ENCODE results near the gene GRID2.

The GRID2 gene

GRCh38 chr4:93732509-93732908, 1428.7 kb downstream of the GRID2 start:
- H2BK120ac ChIP-seq (ENCODE audit: insufficient read depth, low read length, poor library complexity): no peak overlapping the region
- no peaks in the 10 kb centered on the region for H3K9me3 ChIP-seq (ENCODE audit: insufficient read depth, low read depth, low read length)
- no peak overlapping the region for H4K91ac ChIP-seq (ENCODE audit: low read depth, low read length)
- no peak overlapping the region for H2AK5ac ChIP-seq (ENCODE audit: low read length)
- DNase-seq: no peak
- no peak overlapping the region for H3K4me2 ChIP-seq (ENCODE audit: low read length)
- H4K8ac ChIP-seq (ENCODE audit: low read depth, low read length): no peak overlapping the region
- H3K79me2 ChIP-seq (ENCODE audit: control insufficient read depth, insufficient read depth, low read length, poor library complexity): no peaks in the 10 kb centered on the region
- no peak overlapping the region for H3K4me3 ChIP-seq (ENCODE audit: low read depth, low read length)
- H3K14ac ChIP-seq (ENCODE audit: low read length): no peak overlapping the region
- H2BK12ac ChIP-seq (ENCODE audit: low read length): no peak overlapping the region
- no peak overlapping the region for H4K12ac ChIP-seq (ENCODE audit: low read depth, low read length)
- no peak overlapping the region for H3K4ac ChIP-seq (ENCODE audit: low read depth, low read length)
- no peak overlapping the region for H2AFZ ChIP-seq (ENCODE audit: insufficient read depth, low read length, poor library complexity)
- no peaks in the 10 kb centered on the region for H3K4me1 ChIP-seq (ENCODE audit: control insufficient read depth in 1 of 2, insufficient read depth in 2 of 2, low read length in 2 of 2)
- H3K9ac ChIP-seq (ENCODE audit: low read length): no peak overlapping the region
- WGBS (ENCODE audit: extremely low coverage, insufficient coverage, insufficient read length): no CpG with 5 or more reads among the region's 1 CpG
- H3K79me1 ChIP-seq (ENCODE audit: low read length): no peaks in the 10 kb centered on the region
- H2BK5ac ChIP-seq (ENCODE audit: low read depth, low read length, poor library complexity): no peak overlapping the region
- H3K27me3 ChIP-seq (ENCODE audit: insufficient read depth, low read length): no peaks in the 10 kb centered on the region
- H3K23ac ChIP-seq (ENCODE audit: low read length): no peak overlapping the region
- H3K18ac ChIP-seq (ENCODE audit: low read length): no peak overlapping the region
- no peaks in the 10 kb centered on the region for H3K36me3 ChIP-seq (ENCODE audit: control insufficient read depth in 1 of 2, insufficient read depth in 2 of 2, low read length in 2 of 2)
- no peak overlapping the region for H3K27ac ChIP-seq (ENCODE audit: low read depth, low read length)

GRCh38 chr4:93740890-93741289, 1437.1 kb downstream of the GRID2 start:
- Histone ChIP-seq H3K4me2 (ENCODE audit: low read length) (no peak overlapping the region), H3K4ac (ENCODE audit: low read depth, low read length) (no peak overlapping the region), H3K9ac (ENCODE audit: low read length) (no peak overlapping the region), H3K79me2 (ENCODE audit: control insufficient read depth, insufficient read depth, low read length, poor library complexity) (no peaks in the 10 kb centered on the region), H2BK120ac (ENCODE audit: insufficient read depth, low read length, poor library complexity) (no peak overlapping the region), H3K18ac (ENCODE audit: low read length) (no peak overlapping the region), H3K4me1 (ENCODE audit: control insufficient read depth in 1 of 2, insufficient read depth in 2 of 2, low read length in 2 of 2) (no peaks in the 10 kb centered on the region), H4K12ac (ENCODE audit: low read depth, low read length) (no peak overlapping the region), H4K8ac (ENCODE audit: low read depth, low read length) (no peak overlapping the region), H3K14ac (ENCODE audit: low read length) (no peak overlapping the region), H3K79me1 (ENCODE audit: low read length) (no peaks in the 10 kb centered on the region), H3K23ac (ENCODE audit: low read length) (no peak overlapping the region), H4K91ac (ENCODE audit: low read depth, low read length) (no peak overlapping the region), H2AK5ac (ENCODE audit: low read length) (no peak overlapping the region), H2AFZ (ENCODE audit: insufficient read depth, low read length, poor library complexity) (no peak overlapping the region), H3K27ac (ENCODE audit: low read depth, low read length) (no peak overlapping the region), H2BK5ac (ENCODE audit: low read depth, low read length, poor library complexity) (no peak overlapping the region), H2BK12ac (ENCODE audit: low read length) (no peak overlapping the region), H3K4me3 (ENCODE audit: low read depth, low read length) (no peak overlapping the region), H3K9me3 (ENCODE audit: insufficient read depth, low read depth, low read length) (no peaks in the 10 kb centered on the region), H3K27me3 (ENCODE audit: insufficient read depth, low read length) (no peaks in the 10 kb centered on the region), H3K36me3 (ENCODE audit: control insufficient read depth in 1 of 2, insufficient read depth in 2 of 2, low read length in 2 of 2) (no peaks in the 10 kb centered on the region)
- DNase-seq: no peak

GRCh38 chr4:93743022-93743421, 1439.3 kb downstream of the GRID2 start:
- no peak overlapping the region for H3K4me2 ChIP-seq (ENCODE audit: low read length)

GRCh38 chr4:93743635-93744034, 1439.9 kb downstream of the GRID2 start:
- Histone ChIP-seq H2BK12ac (ENCODE audit: low read length) (no peak overlapping the region), H3K9me3 (ENCODE audit: insufficient read depth, low read depth, low read length) (no peaks in the 10 kb centered on the region), H3K18ac (ENCODE audit: low read length) (no peak overlapping the region), H3K4me2 (ENCODE audit: low read length) (no peak overlapping the region), H2AK5ac (ENCODE audit: low read length) (no peak overlapping the region), H3K27me3 (ENCODE audit: insufficient read depth, low read length) (no peaks in the 10 kb centered on the region), H3K23ac (ENCODE audit: low read length) (no peak overlapping the region), H4K12ac (ENCODE audit: low read depth, low read length) (no peak overlapping the region), H2BK120ac (ENCODE audit: insufficient read depth, low read length, poor library complexity) (no peak overlapping the region), H3K9ac (ENCODE audit: low read length) (no peak overlapping the region), H4K8ac (ENCODE audit: low read depth, low read length) (no peak overlapping the region), H3K79me2 (ENCODE audit: control insufficient read depth, insufficient read depth, low read length, poor library complexity) (no peaks in the 10 kb centered on the region), H3K14ac (ENCODE audit: low read length) (no peak overlapping the region), H3K4ac (ENCODE audit: low read depth, low read length) (no peak overlapping the region), H3K79me1 (ENCODE audit: low read length) (no peaks in the 10 kb centered on the region), H3K4me1 (ENCODE audit: control insufficient read depth in 1 of 2, insufficient read depth in 2 of 2, low read length in 2 of 2) (no peaks in the 10 kb centered on the region), H2BK5ac (ENCODE audit: low read depth, low read length, poor library complexity) (no peak overlapping the region), H4K91ac (ENCODE audit: low read depth, low read length) (no peak overlapping the region), H2AFZ (ENCODE audit: insufficient read depth, low read length, poor library complexity) (no peak overlapping the region), H3K4me3 (ENCODE audit: low read depth, low read length) (no peak overlapping the region), H3K27ac (ENCODE audit: low read depth, low read length) (no peak overlapping the region), H3K36me3 (ENCODE audit: control insufficient read depth in 1 of 2, insufficient read depth in 2 of 2, low read length in 2 of 2) (no peaks in the 10 kb centered on the region)
- WGBS (ENCODE audit: extremely low coverage, insufficient coverage, insufficient read length): no CpG with 5 or more reads among the region's 1 CpG
- no peak for DNase-seq

More at GRCh38 chr4:93743022-93743421, 1439.3 kb downstream of the GRID2 start:
- H3K4ac ChIP-seq (ENCODE audit: low read depth, low read length): no peak overlapping the region
- H3K4me1 ChIP-seq (ENCODE audit: control insufficient read depth in 1 of 2, insufficient read depth in 2 of 2, low read length in 2 of 2): no peaks in the 10 kb centered on the region
- H3K18ac ChIP-seq (ENCODE audit: low read length): no peak overlapping the region
- no peak overlapping the region for H2AFZ ChIP-seq (ENCODE audit: insufficient read depth, low read length, poor library complexity)
- no peaks in the 10 kb centered on the region for H3K79me2 ChIP-seq (ENCODE audit: control insufficient read depth, insufficient read depth, low read length, poor library complexity)
- H3K9ac ChIP-seq (ENCODE audit: low read length): no peak overlapping the region
- H3K9me3 ChIP-seq (ENCODE audit: insufficient read depth, low read depth, low read length): no peaks in the 10 kb centered on the region
- WGBS (ENCODE audit: extremely low coverage, insufficient coverage, insufficient read length): no CpG with 5 or more reads among the region's 2 CpGs
- no peaks in the 10 kb centered on the region for H3K27me3 ChIP-seq (ENCODE audit: insufficient read depth, low read length)
- H2BK120ac ChIP-seq (ENCODE audit: insufficient read depth, low read length, poor library complexity): no peak overlapping the region
- DNase-seq: no peak
- no peak overlapping the region for H3K4me3 ChIP-seq (ENCODE audit: low read depth, low read length)
- no peak overlapping the region for H3K14ac ChIP-seq (ENCODE audit: low read length)
- H3K79me1 ChIP-seq (ENCODE audit: low read length): no peaks in the 10 kb centered on the region
- no peak overlapping the region for H2BK12ac ChIP-seq (ENCODE audit: low read length)
- no peak overlapping the region for H3K27ac ChIP-seq (ENCODE audit: low read depth, low read length)
- no peak overlapping the region for H2AK5ac ChIP-seq (ENCODE audit: low read length)
- no peaks in the 10 kb centered on the region for H3K36me3 ChIP-seq (ENCODE audit: control insufficient read depth in 1 of 2, insufficient read depth in 2 of 2, low read length in 2 of 2)
- no peak overlapping the region for H4K12ac ChIP-seq (ENCODE audit: low read depth, low read length)
- no peak overlapping the region for H2BK5ac ChIP-seq (ENCODE audit: low read depth, low read length, poor library complexity)
- no peak overlapping the region for H3K23ac ChIP-seq (ENCODE audit: low read length)
- no peak overlapping the region for H4K91ac ChIP-seq (ENCODE audit: low read depth, low read length)
- no peak overlapping the region for H4K8ac ChIP-seq (ENCODE audit: low read depth, low read length)

Data from trophoblast cell (in vitro differentiated cells and primary cell).